GM20000 (cell line): Measurements from ENCODE around the gene SPACA4.

ENCODE experiments used
- DNase-seq: peaks from one replicate; pipeline ENCODE4 v3.0.0; 2012; ENCODE audit warnings: low spot score
- TF ChIP-seq, protein P1 (sequence below): IDR thresholded peaks from 2 replicates; pipeline ENCODE4 v1.5.1; 2012; ENCODE audit warnings: mild to moderate bottlenecking, control low read depth; ENCODE audit errors: extremely low read depth, missing control alignments

SPACA4 gene

DNA sequence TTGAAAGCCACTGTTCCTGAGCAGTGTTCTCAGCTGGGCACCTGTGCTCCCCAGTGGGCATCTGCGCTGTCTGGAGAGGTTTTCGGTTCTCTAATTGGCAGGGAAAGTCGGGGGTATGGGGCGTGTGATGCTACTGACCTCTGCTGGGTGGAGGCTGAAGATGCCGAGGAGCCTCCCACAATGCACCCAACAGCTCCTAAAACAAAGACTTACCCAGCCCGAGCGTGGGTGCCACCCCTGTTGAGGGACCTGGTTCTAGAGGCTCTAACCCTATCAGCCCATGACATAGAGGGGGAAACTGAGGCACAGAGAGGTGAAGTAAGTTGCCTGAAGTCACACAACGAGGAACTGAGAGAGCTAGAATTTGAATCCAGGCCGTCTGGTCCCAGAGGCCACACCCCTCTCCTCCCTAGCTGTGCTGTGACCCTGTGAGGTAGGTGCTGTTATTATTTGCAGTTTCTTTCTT lies 2.3 kb downstream of the SPACA4 start:
- DNase-seq, result peak; percentile 86
- TF ChIP-seq, protein P1, sequence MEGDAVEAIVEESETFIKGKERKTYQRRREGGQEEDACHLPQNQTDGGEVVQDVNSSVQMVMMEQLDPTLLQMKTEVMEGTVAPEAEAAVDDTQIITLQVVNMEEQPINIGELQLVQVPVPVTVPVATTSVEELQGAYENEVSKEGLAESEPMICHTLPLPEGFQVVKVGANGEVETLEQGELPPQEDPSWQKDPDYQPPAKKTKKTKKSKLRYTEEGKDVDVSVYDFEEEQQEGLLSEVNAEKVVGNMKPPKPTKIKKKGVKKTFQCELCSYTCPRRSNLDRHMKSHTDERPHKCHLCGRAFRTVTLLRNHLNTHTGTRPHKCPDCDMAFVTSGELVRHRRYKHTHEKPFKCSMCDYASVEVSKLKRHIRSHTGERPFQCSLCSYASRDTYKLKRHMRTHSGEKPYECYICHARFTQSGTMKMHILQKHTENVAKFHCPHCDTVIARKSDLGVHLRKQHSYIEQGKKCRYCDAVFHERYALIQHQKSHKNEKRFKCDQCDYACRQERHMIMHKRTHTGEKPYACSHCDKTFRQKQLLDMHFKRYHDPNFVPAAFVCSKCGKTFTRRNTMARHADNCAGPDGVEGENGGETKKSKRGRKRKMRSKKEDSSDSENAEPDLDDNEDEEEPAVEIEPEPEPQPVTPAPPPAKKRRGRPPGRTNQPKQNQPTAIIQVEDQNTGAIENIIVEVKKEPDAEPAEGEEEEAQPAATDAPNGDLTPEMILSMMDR, result peak; percentile 24

DNA sequence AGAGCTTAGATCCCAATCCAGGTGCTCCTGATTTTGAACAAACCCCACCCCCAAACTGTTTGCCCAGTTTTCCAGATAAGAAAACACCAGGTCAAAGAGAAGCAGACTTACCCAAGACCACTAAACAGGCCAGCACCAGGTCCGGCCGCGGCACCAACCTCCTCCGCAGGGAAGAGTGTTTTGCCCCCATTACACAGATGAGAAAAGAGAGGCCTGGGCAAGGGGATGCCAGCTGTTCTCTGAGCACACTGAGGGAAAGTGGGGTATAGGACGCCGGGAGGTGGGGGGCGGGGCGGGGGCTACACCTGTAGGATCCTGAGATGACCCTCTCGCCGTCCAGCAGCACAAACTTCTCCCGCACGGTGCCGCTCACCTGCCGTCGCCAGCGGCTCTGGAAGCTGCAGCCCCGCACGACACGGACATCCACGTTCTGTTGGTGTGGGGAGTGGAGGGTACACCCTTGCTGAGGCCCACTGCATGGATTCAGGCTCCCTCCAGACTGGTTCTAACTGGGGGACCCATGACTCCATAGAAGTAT lies 3.1 kb downstream of the SPACA4 start:
- TF ChIP-seq, protein P1, result no peak
- DNase-seq, result no peak

DNA sequence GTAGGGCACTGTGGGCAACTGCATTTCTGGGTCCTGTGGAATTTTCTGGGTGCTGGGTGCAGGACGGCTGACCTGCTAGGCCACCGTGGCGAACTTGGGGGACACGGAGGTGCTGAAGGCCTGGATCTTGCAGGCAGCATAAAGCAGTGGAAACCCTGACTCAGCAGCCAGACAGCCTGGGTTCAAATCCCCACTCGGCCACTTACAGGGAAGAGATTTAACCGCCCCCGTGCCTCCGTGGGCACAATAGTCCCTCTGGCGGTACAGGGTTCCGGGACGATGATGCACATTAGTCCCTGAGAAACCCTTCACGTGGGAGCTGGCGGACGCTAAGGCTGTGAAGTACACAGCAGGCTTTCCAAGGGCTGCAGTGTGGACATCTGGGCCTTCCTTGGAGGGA lies 5.3 kb downstream of the SPACA4 start:
- no peak for DNase-seq
- TF ChIP-seq, protein P1, result no peak

DNA sequence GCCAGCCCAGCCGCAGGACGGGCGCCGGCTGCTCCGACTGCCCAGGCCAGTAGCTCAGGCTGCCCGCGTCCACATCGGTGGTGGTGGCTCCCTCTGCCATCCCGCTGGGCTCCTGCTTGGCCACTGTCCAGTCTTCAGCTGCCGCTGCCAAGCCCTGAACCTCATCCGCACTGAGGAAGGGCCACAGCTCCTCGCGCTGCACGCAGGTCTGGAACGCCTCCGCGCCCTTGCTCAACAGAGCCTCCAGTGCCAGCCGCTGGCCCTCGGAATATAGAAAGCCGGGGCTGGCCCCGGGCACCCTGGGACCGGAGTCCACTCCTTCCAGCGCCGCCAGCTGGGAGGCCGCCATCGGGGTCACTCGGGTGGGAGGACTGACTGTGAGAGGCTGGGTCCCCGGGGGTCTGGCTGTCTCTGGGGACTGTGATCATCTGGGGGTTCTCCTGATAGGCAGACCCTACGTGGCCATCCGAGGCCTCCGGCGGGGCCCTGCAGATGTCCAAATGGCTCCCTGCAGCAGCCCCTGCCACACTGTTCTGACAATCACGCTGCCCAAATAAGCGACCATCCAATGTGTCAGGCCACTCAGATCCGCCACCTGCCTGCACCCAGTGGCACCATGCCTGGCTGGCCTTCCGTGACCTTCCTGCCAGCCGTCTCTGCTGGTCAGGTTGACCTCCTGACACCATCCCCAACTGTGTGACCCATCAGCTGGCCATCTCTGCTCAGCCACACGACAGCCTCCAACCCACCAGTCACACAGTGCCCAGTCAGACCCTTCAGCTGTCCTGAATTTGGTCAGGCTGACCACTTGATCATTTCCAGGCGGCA lies 6.7 kb downstream of the SPACA4 start:
- TF ChIP-seq, protein P1, result no peak
- no peak for DNase-seq

DNA sequence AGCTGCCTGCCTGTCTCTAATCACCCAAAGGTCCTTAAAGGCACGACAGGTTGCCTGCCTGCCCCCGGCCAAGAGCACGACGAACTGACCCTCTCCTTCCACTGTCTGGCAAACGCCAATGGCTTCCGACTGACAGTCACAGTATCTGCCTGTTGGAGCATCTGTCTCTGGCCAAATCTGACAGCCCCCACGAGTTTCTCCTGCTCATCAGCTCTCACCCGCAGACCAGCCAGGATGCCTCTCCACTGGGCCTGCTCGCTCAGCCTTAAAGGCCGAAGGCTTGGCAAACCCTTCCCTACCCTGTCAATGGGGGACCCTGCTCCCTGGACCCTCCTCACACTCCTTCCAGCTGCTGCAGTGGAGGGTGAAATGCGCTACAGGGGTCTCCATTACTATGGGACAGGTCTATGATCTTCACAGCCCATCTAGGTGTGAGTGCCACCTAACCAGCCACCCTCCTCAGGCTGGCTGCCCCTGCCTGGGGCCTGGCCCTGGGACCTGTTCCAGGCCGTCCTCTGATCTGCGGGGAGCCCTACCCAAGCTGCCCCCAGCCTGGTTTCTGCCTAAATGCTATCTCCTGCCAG lies 7.4 kb downstream of the SPACA4 start:
- TF ChIP-seq, protein P1, result no peak

DNA sequence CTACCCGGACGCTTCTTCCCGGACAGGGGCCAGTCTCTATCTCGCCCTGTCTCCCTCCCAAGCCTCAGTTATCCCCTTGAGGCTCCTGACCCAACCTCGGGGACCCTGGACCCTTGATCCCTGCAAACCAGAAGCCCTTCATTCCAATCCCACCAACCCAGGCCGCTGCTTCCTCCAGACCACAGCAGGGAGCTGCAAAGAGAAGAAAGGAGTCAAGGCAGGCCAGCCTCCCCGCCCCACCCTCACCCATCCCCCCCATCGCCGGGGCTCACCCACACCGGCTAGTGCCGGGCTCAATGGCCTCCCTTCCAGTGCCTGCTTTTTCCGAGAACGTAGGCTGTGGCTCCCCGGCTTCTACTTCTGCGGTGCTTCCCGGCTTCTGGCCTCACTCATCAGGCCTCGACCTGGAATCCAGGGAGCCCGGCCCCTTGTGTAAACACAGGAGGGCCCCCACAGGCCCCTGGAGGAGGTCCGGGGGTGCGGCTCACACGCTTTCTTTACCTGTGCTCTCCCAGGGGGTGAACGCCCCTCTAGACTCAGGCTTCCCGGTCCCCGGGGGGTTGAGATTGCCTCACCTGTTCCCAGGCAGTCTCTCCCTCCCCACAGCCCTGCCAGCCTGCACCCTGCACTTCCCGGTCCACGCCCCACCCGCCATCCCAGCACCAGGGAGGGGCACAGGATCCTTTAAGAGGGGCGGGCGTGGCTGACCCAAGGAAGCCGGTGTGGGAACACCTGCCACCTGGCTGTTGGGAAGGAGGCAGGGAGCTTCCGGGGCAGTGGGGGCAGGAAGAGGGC lies 8.1 kb downstream of the SPACA4 start, which contains the start of gene FAM83E:
Gene FAM83E, minus strand, starts transcription at position 641 of the 795 bp plus-strand sequence. CDS start 1,704 bp downstream, outside the sequence.
- DNase-seq, result no peak
- TF ChIP-seq, protein P1, result no peak

More for the DNA sequence above, 7.4 kb downstream of the SPACA4 start:
- no peak for DNase-seq
